HepG2 (cell line): ENCODE results near the gene SNED1. TPM values are rescaled to one million over a fixed set of nuclear protein-coding genes. Genes with fewer than 3 reads are reported as not detected.

Source experiments
- KDM4B ChIP-seq: sonication (generic); formaldehyde crosslinking; IDR thresholded peaks from 2 replicates; pipeline ENCODE4 v1.4.0; 2020; ENCODE audit warnings: missing genetic modification reagents
- POGK ChIP-seq: sonication (generic); formaldehyde crosslinking; conservative IDR thresholded peaks from 2 replicates; pipeline ENCODE4 v1.8.0; 2022; ENCODE audit warnings: mild to moderate bottlenecking, moderate library complexity, missing genetic modification reagents
- PRDM15 ChIP-seq: sonication (generic); formaldehyde crosslinking; IDR thresholded peaks from 2 replicates; pipeline ENCODE4 v1.4.0; 2020; ENCODE audit warnings: missing genetic modification reagents
- ZBTB43 ChIP-seq: sonication (generic); formaldehyde crosslinking; conservative IDR thresholded peaks from 2 replicates; pipeline ENCODE4 v1.4.0; 2020; ENCODE audit warnings: missing genetic modification reagents
- polyA plus RNA-seq, 8 experiments: library from polyadenylated mRNA; depleted of rRNA in 3 of 8; stranded (reverse) in 7 of 8; unstranded in 1 of 8; fragments of >200 nt; fragmentation: Illumina TruSeq in 4 of 8; extraction: Trizol in 4 of 8; gene quantifications; 2 replicates each; pipeline versions ENCODE4 v1.2.1 to v1.2.3, GENCODE V29; 2011 to 2016; ENCODE audit warnings: low read depth in 4 of 8, missing spikeins in 1 of 8, mixed read lengths in 1 of 8; ENCODE audit not compliant: insufficient read depth in 1 of 8
- total RNA-seq, 5 experiments: library from RNA; depleted of rRNA; stranded (reverse); fragments of >200 nt; fragmentation: Illumina TruSeq; extraction: Trizol; gene quantifications; 2 replicates each; pipeline ENCODE4 v1.2.3, GENCODE V29; 2016; ENCODE audit warnings: low read depth in 1 of 5

Gene SNED1
- total and polyA plus RNA-seq, 2 of the 13 experiments (the other 11 are each of a cell fraction or from before 2014, with no cell fraction given) = 0.15 to 0.65 TPM

GRCh38 chr2:241043581-241043980 is 45.2 kb downstream of the SNED1 start (continued):
- TF ChIP-seq PRDM15 (CRISPR knock-in tag) (no peak), ZBTB43 (CRISPR knock-in tag) (no peak), KDM4B (CRISPR knock-in tag) (no peak), POGK (no peak)
